WTC11 (cell line): ENCODE results near the gene MRPS17. TPM values are rescaled to one million over a fixed set of nuclear protein-coding genes. Genes with fewer than 3 reads are reported as not detected.

Experiments used
- ATAC-seq: fragments of 200-7000 bp; cut with Tn5 transposase; 2 replicates; pipeline ENCODE4 v1.10.0; 2021; ENCODE audit warnings: mild to moderate bottlenecking, moderate library complexity
- Bru-seq: library from RNA; stranded (reverse); fragments of 400-500 nt; gene quantifications from one replicate; lab custom pipeline; 2021; lab: Mats Ljungman, UMichigan
- CTCF ChIA-PET: fragments of 300-600 bp; sonication (Branson Sonifier 250); formaldehyde crosslinking; loops from one replicate; lab custom pipeline; 2021; ENCODE audit warnings: antibody characterized with exemption; lab: Charles Lee
- POLR2A ChIA-PET: fragments of 350-600 bp; sonication (Branson Sonifier 250); formaldehyde crosslinking; loops from one replicate; lab custom pipeline; 2021; ENCODE audit warnings: antibody characterized with exemption; lab: Charles Lee
- DNase-seq: peaks from one replicate; pipeline ENCODE4 v3.0.0; 2021; ENCODE audit warnings: low spot score
- H3K27ac Mint-ChIP-seq: 2 replicates; pipeline ENCODE4 v1.8.0; 2021; ENCODE audit warnings: mixed read lengths
- H3K27me3 Mint-ChIP-seq: 2 replicates; pipeline ENCODE4 v1.8.0; 2021; ENCODE audit warnings: low read depth, mild to moderate bottlenecking, moderate library complexity, mixed read lengths
- H3K36me3 Mint-ChIP-seq: 2 replicates; pipeline ENCODE4 v1.8.0; 2021; ENCODE audit warnings: mixed read lengths
- H3K4me1 Mint-ChIP-seq: 2 replicates; pipeline ENCODE4 v1.8.0; 2022; ENCODE audit warnings: mixed read lengths
- H3K4me3 Mint-ChIP-seq: 2 replicates; pipeline ENCODE4 v1.8.0; 2021; ENCODE audit warnings: mild to moderate bottlenecking, moderate library complexity, mixed read lengths
- H3K9me3 Mint-ChIP-seq: 2 replicates; pipeline ENCODE4 v1.8.0; 2021; ENCODE audit warnings: mixed read lengths
- CBFB ChIP-seq: sonication (generic); formaldehyde crosslinking; IDR thresholded peaks from 2 replicates; pipeline ENCODE4 v1.8.1; 2022; ENCODE audit warnings: mild to moderate bottlenecking, low read depth, missing genetic modification reagents
- CREB1 ChIP-seq: sonication (generic); formaldehyde crosslinking; IDR thresholded peaks from 2 replicates; pipeline ENCODE4 v1.8.0; 2023; ENCODE audit warnings: mild to moderate bottlenecking, missing genetic modification reagents
- CREM ChIP-seq: sonication (generic); formaldehyde crosslinking; IDR thresholded peaks from 2 replicates; pipeline ENCODE4 v1.8.1; 2022; ENCODE audit warnings: mild to moderate bottlenecking, missing genetic modification reagents, moderate library complexity
- ETV6 ChIP-seq: sonication (generic); formaldehyde crosslinking; IDR thresholded peaks from 2 replicates; pipeline ENCODE4 v1.8.1; 2022; ENCODE audit warnings: mild to moderate bottlenecking, missing genetic modification reagents
- FOXJ3 ChIP-seq: sonication (generic); formaldehyde crosslinking; IDR thresholded peaks from 2 replicates; pipeline ENCODE4 v1.9.0; 2021; ENCODE audit warnings: missing genetic modification reagents, mild to moderate bottlenecking, borderline replicate concordance
- JAZF1 ChIP-seq: fragments of 250-450 bp; sonication (Bioruptor Pico); IDR thresholded peaks from 2 replicates; pipeline ENCODE4 v1.9.0; 2021; ENCODE audit warnings: moderate library complexity, mild to moderate bottlenecking, inconsistent platforms
- JUN ChIP-seq: sonication (generic); formaldehyde crosslinking; IDR thresholded peaks from 2 replicates; pipeline ENCODE4 v1.8.0; 2023; ENCODE audit warnings: mild to moderate bottlenecking, missing genetic modification reagents
- KAT7 ChIP-seq: sonication (generic); formaldehyde crosslinking; IDR thresholded peaks from 2 replicates; pipeline ENCODE4 v1.8.1; 2023; ENCODE audit warnings: missing genetic modification reagents, mild to moderate bottlenecking, borderline replicate concordance
- NFATC4 ChIP-seq: fragments of 250-450 bp; sonication (Bioruptor Pico); IDR thresholded peaks from 2 replicates; pipeline ENCODE4 v1.9.0; 2021; ENCODE audit warnings: mild to moderate bottlenecking
- NR3C1 ChIP-seq: sonication (generic); formaldehyde crosslinking; conservative IDR thresholded peaks from 2 replicates; pipeline ENCODE4 v1.8.1; 2023; ENCODE audit warnings: low read depth, mild to moderate bottlenecking, missing genetic modification reagents
- OVOL2 ChIP-seq: fragments of 250-450 bp; sonication (Bioruptor Pico); IDR thresholded peaks from 2 replicates; pipeline ENCODE4 v1.9.0; 2021; ENCODE audit warnings: mild to moderate bottlenecking, borderline replicate concordance
- SOX15 ChIP-seq: fragments of 250-450 bp; sonication (Bioruptor Pico); IDR thresholded peaks from 2 replicates; pipeline ENCODE4 v1.9.0; 2021; ENCODE audit warnings: mild to moderate bottlenecking
- TCF7 ChIP-seq: sonication (generic); formaldehyde crosslinking; IDR thresholded peaks from 2 replicates; pipeline ENCODE4 v1.8.0; 2022; ENCODE audit warnings: mild to moderate bottlenecking, low read depth, missing genetic modification reagents, moderate library complexity
- TEAD1 ChIP-seq: sonication (generic); formaldehyde crosslinking; IDR thresholded peaks from 2 replicates; pipeline ENCODE4 v1.8.0; 2022; ENCODE audit warnings: mild to moderate bottlenecking, missing genetic modification reagents
- TP53 ChIP-seq: sonication (generic); formaldehyde crosslinking; IDR thresholded peaks from 2 replicates; pipeline ENCODE4 v1.8.1; 2023; ENCODE audit warnings: mild to moderate bottlenecking, missing genetic modification reagents
- ZNF416 ChIP-seq: fragments of 250-450 bp; sonication (Bioruptor Pico); IDR thresholded peaks from 2 replicates; pipeline ENCODE4 v1.9.0; 2021; ENCODE audit warnings: mild to moderate bottlenecking, inconsistent platforms
- ZNF423 ChIP-seq: fragments of 250-450 bp; sonication (Bioruptor Pico); IDR thresholded peaks from 2 replicates; pipeline ENCODE4 v2.1.2; 2022; ENCODE audit warnings: mild to moderate bottlenecking, moderate library complexity
- long read RNA-seq, 3 experiments: library from RNA in 1 of 3; library from capped mRNA in 1 of 3; library from polyadenylated mRNA in 1 of 3; unstranded in 2 of 3; stranded (forward) in 1 of 3; transcript quantifications; one replicate each; pipeline ENCODE4 v2.0.0, GENCODE V29; 2021
- total RNA-seq: library from RNA; stranded (reverse); gene quantifications from 3 replicates; pipeline ENCODE4 v1.2.3, GENCODE V29; 2021
- TF ChIP-seq, protein P1 (sequence below): fragments of 250-450 bp; sonication (Bioruptor Pico); IDR thresholded peaks from 2 replicates; pipeline ENCODE4 v2.1.2; 2022; ENCODE audit warnings: mild to moderate bottlenecking, moderate library complexity
- TF ChIP-seq, protein P2 (sequence below): sonication (generic); formaldehyde crosslinking; IDR thresholded peaks from 2 replicates; pipeline ENCODE4 v1.8.1; 2023; ENCODE audit warnings: mild to moderate bottlenecking, missing genetic modification reagents
- TF ChIP-seq, protein P3 (sequence below): sonication (generic); formaldehyde crosslinking; IDR thresholded peaks from 2 replicates; pipeline ENCODE4 v1.8.0; 2022; ENCODE audit warnings: mild to moderate bottlenecking, missing genetic modification reagents
- TF ChIP-seq, protein P4 (sequence below): sonication (generic); formaldehyde crosslinking; IDR thresholded peaks from 2 replicates; pipeline ENCODE4 v1.8.0; 2022; ENCODE audit warnings: mild to moderate bottlenecking, missing genetic modification reagents
- TF ChIP-seq, protein P5 (sequence below): sonication (generic); formaldehyde crosslinking; IDR thresholded peaks from 2 replicates; pipeline ENCODE4 v1.8.1; 2023; ENCODE audit warnings: mild to moderate bottlenecking, missing genetic modification reagents, moderate library complexity
- TF ChIP-seq, protein P6 (sequence below): sonication (generic); formaldehyde crosslinking; IDR thresholded peaks from 2 replicates; pipeline ENCODE4 v1.8.1; 2022; ENCODE audit warnings: mild to moderate bottlenecking, missing genetic modification reagents, moderate library complexity, borderline replicate concordance
- TF ChIP-seq, protein P7 (sequence below): sonication (generic); formaldehyde crosslinking; IDR thresholded peaks from 2 replicates; pipeline ENCODE4 v1.8.0; 2022; ENCODE audit warnings: mild to moderate bottlenecking, missing genetic modification reagents
- TF ChIP-seq, protein P8 (sequence below): sonication (generic); formaldehyde crosslinking; conservative IDR thresholded peaks from 2 replicates; pipeline ENCODE4 v1.8.1; 2023; ENCODE audit warnings: mild to moderate bottlenecking, low read depth, missing genetic modification reagents, moderate library complexity

MRPS17 gene
- total RNA-seq (23.5 to 25.9 TPM (median 25.6 TPM) in 3 replicates), Bru-seq, nascent RNA (percentile 86 among the genes with signal in this experiment)
- long read RNA-seq, experiment 1, transcript MRPS17-201 (3 exons, 1,845 nt): major isoform, 43 of 75 reads
- long read RNA-seq, experiment 1, partial matches to known transcripts: 20 of 75 reads
- long read RNA-seq, experiment 1, other reads (novel, unspliced or antisense): 12 of 75 reads
- long read RNA-seq, experiment 2, transcript MRPS17-201 (3 exons, 1,845 nt): major isoform, 22 of 57 reads
- long read RNA-seq, experiment 2, partial matches to known transcripts: 32 of 57 reads
- long read RNA-seq, experiment 2, other reads (novel, unspliced or antisense): 3 of 57 reads
- long read RNA-seq, experiment 3, transcript MRPS17-201 (3 exons, 1,845 nt): major isoform, 11 of 12 reads
- long read RNA-seq, experiment 3, partial matches to known transcripts: 0 of 12 reads
- long read RNA-seq, experiment 3, other reads (novel, unspliced or antisense): 0 of 12 reads

DNA sequence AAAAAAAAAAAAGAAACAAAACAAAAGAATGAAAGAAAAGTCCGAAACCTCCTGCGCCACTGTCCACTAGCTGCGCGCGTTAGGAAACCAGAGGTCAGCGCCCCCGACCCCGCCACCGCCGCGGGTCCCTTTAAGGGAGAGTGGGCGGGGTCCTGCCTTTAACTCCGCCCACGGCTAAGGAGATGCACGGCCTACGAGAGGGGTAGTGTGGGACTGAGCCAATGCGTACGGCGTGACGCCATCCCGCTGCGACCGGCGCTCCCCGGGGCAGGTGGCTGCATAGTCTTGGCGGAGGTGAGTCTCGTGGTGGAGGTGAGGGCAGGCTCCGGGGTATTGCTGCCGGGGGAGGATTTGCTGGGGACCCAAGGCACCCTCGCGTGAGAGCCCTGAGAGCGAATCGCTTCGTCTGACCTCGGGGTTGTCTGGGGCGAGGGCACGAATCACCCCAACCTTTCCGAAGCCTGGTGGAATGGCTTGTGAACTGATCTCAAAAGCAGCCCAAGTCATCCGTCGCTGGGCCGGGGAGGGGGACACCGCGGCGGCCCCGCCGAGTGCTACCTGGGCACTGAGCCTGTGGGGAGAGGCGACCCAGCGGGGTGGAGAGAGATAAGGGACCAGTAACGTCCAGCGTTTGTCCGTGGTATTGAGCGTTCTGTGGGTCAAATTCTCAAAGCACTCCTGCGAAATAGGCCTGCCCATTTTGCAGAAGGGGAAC is at the start of gene MRPS17:
Gene MRPS17 (plus strand): TSS at position 241 of the 715 bp plus-strand sequence. CDS start 1,319 bp downstream, outside the sequence.
- peaks cover 27% of the 10 kb centered on the region for H3K36me3 Mint-ChIP-seq
- CTCF ChIA-PET: interaction anchor here (0.9 to 1.9 kb wide), 3 partner anchors 13 to 310 kb away, joined by 3 to 9 read pairs (median 3); partner anchors contain the start of gene NIPSNAP2
- peak within 1 kb of the TSS; percentile 95 for H3K4me3 Mint-ChIP-seq
- peak; percentile 93 for DNase-seq
- peaks cover 9% of the 10 kb centered on the region for H3K4me1 Mint-ChIP-seq
- H3K27me3 Mint-ChIP-seq: peaks cover 2% of the 10 kb centered on the region; the same call in 1 of the 2 replicates
- H3K27ac Mint-ChIP-seq: peak within 1 kb of the TSS; percentile 93
- POLR2A ChIA-PET: interaction anchor here (0.6 to 1.1 kb wide), 3 partner anchors 12 to 20 kb away, joined by 4 to 8 read pairs (median 4); partner anchors contain the start of gene NIPSNAP2
- H3K9me3 Mint-ChIP-seq: peaks cover under 1% of the 10 kb centered on the region; the same call in 1 of the 2 replicates
- peak; percentile 99 for ATAC-seq
- TF ChIP-seq KAT7 (CRISPR knock-in tag): 0 out of 2 replicates have a peak, but pooled peaks have one; percentile 55
- TF ChIP-seq ZNF416: no peak
- 0 out of 2 replicates have a peak, but pooled peaks have one; percentile 62 for TF ChIP-seq NFATC4 (CRISPR knock-in tag)
- no peak for TF ChIP-seq TCF7 (CRISPR knock-in tag)
- TF ChIP-seq, protein P1, sequence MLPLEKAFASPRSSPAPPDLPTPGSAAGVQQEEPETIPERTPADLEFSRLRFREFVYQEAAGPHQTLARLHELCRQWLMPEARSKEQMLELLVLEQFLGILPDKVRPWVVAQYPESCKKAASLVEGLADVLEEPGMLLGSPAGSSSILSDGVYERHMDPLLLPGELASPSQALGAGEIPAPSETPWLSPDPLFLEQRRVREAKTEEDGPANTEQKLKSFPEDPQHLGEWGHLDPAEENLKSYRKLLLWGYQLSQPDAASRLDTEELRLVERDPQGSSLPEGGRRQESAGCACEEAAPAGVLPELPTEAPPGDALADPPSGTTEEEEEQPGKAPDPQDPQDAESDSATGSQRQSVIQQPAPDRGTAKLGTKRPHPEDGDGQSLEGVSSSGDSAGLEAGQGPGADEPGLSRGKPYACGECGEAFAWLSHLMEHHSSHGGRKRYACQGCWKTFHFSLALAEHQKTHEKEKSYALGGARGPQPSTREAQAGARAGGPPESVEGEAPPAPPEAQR (CRISPR knock-in tag): no peak
- no peak for TF ChIP-seq JAZF1 (CRISPR knock-in tag)
- TF ChIP-seq, protein P2, sequence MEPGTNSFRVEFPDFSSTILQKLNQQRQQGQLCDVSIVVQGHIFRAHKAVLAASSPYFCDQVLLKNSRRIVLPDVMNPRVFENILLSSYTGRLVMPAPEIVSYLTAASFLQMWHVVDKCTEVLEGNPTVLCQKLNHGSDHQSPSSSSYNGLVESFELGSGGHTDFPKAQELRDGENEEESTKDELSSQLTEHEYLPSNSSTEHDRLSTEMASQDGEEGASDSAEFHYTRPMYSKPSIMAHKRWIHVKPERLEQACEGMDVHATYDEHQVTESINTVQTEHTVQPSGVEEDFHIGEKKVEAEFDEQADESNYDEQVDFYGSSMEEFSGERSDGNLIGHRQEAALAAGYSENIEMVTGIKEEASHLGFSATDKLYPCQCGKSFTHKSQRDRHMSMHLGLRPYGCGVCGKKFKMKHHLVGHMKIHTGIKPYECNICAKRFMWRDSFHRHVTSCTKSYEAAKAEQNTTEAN (CRISPR knock-in tag): 0 out of 2 replicates have a peak, but pooled peaks have one; percentile 60
- no peak for TF ChIP-seq CBFB (CRISPR knock-in tag)
- TF ChIP-seq CREM (CRISPR knock-in tag): peak; percentile 97
- no peak for TF ChIP-seq OVOL2 (CRISPR knock-in tag)
- TF ChIP-seq JUN (CRISPR knock-in tag): no peak
- peak; percentile 65; the same call in 1 of the 2 replicates for TF ChIP-seq CREB1
- TF ChIP-seq, protein P3, sequence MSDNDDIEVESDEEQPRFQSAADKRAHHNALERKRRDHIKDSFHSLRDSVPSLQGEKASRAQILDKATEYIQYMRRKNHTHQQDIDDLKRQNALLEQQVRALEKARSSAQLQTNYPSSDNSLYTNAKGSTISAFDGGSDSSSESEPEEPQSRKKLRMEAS: peak; percentile 96
- TF ChIP-seq NR3C1 (CRISPR knock-in tag): no peak
- no peak for TF ChIP-seq TP53 (CRISPR knock-in tag)
- no peak for TF ChIP-seq FOXJ3 (CRISPR knock-in tag)
- TF ChIP-seq, protein P4, sequence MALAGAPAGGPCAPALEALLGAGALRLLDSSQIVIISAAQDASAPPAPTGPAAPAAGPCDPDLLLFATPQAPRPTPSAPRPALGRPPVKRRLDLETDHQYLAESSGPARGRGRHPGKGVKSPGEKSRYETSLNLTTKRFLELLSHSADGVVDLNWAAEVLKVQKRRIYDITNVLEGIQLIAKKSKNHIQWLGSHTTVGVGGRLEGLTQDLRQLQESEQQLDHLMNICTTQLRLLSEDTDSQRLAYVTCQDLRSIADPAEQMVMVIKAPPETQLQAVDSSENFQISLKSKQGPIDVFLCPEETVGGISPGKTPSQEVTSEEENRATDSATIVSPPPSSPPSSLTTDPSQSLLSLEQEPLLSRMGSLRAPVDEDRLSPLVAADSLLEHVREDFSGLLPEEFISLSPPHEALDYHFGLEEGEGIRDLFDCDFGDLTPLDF (CRISPR knock-in tag): no peak
- TF ChIP-seq SOX15 (CRISPR knock-in tag): no peak
- TF ChIP-seq, protein P5, sequence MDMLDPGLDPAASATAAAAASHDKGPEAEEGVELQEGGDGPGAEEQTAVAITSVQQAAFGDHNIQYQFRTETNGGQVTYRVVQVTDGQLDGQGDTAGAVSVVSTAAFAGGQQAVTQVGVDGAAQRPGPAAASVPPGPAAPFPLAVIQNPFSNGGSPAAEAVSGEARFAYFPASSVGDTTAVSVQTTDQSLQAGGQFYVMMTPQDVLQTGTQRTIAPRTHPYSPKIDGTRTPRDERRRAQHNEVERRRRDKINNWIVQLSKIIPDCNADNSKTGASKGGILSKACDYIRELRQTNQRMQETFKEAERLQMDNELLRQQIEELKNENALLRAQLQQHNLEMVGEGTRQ (CRISPR knock-in tag): peak; percentile 59; the same call in 1 of the 2 replicates
- TF ChIP-seq, protein P6, sequence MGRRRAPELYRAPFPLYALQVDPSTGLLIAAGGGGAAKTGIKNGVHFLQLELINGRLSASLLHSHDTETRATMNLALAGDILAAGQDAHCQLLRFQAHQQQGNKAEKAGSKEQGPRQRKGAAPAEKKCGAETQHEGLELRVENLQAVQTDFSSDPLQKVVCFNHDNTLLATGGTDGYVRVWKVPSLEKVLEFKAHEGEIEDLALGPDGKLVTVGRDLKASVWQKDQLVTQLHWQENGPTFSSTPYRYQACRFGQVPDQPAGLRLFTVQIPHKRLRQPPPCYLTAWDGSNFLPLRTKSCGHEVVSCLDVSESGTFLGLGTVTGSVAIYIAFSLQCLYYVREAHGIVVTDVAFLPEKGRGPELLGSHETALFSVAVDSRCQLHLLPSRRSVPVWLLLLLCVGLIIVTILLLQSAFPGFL (CRISPR knock-in tag): no peak
- TF ChIP-seq, protein P7, sequence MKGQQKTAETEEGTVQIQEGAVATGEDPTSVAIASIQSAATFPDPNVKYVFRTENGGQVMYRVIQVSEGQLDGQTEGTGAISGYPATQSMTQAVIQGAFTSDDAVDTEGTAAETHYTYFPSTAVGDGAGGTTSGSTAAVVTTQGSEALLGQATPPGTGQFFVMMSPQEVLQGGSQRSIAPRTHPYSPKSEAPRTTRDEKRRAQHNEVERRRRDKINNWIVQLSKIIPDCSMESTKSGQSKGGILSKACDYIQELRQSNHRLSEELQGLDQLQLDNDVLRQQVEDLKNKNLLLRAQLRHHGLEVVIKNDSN (CRISPR knock-in tag): peak; percentile 53; the same call in 1 of the 2 replicates
- TF ChIP-seq TEAD1 (CRISPR knock-in tag): peak; percentile 89
- peak; percentile 94 for TF ChIP-seq ETV6 (CRISPR knock-in tag)
- no peak for TF ChIP-seq ZNF423 (CRISPR knock-in tag)
- TF ChIP-seq, protein P8, sequence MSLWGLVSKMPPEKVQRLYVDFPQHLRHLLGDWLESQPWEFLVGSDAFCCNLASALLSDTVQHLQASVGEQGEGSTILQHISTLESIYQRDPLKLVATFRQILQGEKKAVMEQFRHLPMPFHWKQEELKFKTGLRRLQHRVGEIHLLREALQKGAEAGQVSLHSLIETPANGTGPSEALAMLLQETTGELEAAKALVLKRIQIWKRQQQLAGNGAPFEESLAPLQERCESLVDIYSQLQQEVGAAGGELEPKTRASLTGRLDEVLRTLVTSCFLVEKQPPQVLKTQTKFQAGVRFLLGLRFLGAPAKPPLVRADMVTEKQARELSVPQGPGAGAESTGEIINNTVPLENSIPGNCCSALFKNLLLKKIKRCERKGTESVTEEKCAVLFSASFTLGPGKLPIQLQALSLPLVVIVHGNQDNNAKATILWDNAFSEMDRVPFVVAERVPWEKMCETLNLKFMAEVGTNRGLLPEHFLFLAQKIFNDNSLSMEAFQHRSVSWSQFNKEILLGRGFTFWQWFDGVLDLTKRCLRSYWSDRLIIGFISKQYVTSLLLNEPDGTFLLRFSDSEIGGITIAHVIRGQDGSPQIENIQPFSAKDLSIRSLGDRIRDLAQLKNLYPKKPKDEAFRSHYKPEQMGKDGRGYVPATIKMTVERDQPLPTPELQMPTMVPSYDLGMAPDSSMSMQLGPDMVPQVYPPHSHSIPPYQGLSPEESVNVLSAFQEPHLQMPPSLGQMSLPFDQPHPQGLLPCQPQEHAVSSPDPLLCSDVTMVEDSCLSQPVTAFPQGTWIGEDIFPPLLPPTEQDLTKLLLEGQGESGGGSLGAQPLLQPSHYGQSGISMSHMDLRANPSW (CRISPR knock-in tag): no peak
